GM21576 (cell line): ENCODE data around the gene CHDH.

ENCODE experiments used
- ATAC-seq: cut with Tn5 transposase; IDR thresholded peaks from one replicate; pipeline ENCODE4 v1.9.1; 2021; ENCODE audit warnings: mild to moderate bottlenecking, moderate library complexity; ENCODE audit not compliant: unreplicated experiment

The CHDH gene

GRCh38 chr3:53792866-53793265, 53.4 kb downstream of the CHDH start:
- ATAC-seq, result no peak

GRCh38 chr3:53791317-53791716, 54.9 kb downstream of the CHDH start:
- ATAC-seq, result no peak

DNA sequence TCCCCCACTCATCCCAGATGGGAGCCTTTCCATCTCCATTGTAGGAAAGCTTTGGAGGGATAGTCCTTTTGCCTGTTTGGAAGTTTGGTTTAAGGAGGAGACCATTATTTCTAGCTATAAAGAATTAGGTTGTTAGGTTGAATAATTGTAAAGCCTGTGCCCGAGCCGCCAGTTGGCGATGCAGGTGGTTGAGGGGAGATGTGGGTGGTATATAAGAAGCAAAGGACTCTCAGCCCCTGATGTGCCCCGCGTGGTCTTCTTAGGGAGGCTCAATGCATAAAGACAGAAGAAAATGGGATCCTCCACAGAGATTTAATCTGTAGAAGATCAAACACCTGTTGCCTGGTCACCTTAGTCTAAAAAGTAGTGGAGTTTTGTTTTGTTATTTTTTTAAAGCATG, 55.7 kb downstream of the CHDH start:
- ATAC-seq, result no peak

DNA sequence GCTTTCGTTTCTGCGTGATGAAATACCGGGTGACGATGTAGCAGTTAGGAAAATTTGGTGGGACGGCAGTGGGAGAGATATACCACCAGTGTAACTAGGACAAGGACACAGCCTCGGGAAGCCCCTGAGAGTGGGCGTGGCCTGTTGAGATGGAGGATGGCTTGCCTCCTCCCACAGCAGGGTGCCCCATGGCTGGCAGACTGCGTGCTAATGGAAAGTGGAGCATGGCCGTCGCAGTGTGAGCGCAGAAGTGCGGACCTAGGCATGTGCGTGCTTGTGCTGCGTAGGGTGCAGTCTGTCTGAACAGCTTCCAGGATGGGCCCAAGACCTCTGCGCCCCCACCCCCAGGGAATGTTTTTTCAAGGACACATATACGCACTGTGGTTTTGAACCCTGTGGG, 56.8 kb downstream of the CHDH start:
- ATAC-seq, result no peak

DNA sequence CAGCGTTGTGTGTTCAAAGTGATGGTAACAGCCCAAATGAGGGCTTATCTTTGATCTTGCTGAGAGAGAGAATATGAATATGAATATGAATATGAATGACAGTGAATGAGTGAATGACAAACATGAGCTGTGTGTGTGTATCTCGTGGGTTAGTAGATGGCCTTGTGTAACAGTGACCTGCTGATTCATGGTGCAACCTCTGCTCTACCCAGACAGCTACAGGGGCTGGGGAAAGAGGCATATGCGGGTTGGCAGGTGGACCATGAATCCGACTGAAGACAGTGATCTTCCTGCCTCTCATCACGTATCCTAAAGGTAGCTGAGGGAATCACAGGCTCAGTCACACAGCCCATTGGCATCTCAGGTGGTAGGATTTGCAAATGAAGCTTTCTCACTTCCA, 58.2 kb downstream of the CHDH start:
- no peak for ATAC-seq

DNA sequence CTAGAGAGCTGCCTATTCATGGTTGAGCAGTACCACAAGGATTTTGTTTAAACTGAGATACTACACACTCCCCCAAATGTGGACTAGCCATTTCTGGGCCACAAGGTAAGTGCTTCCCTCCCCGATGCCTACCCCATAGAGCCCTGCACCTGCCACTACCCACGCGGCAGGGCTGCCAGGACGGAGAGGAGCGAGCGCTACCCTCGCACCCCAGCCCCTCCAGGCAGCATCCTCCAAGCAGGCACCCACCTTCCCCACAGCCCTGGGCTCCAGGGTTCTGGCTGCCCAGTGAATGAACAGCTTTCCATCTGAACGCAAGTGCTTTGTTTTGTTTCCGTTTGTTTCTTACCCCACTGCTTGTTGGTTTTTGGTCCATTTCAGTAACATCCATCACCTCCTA, 59.2 kb downstream of the CHDH start:
- no peak for ATAC-seq

DNA sequence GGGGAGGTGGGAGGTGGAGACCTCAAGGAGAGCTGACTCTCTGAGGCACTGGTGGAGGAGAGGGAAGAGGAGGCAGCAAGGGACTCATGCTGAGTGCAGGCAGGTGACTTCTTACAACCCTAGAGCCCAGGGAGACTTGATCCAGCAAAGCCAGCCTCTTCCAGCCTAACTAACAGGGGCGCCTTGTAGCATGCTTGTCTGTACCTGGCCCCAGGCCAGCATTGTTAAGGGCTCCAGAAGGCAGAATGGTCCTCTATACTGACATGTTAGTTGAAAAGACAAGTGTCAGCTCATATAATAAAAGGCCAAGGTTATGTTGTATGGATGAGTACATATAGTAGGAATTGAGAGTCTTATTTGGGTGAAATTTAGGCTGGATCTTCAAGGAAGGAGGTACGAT, 65.4 kb downstream of the CHDH start:
- ATAC-seq, result no peak

GRCh38 chr3:53780171-53780570, 66.0 kb downstream of the CHDH start:
- ATAC-seq, result no peak

GRCh38 chr3:53778153-53778552, 68.1 kb downstream of the CHDH start:
- no peak for ATAC-seq

DNA sequence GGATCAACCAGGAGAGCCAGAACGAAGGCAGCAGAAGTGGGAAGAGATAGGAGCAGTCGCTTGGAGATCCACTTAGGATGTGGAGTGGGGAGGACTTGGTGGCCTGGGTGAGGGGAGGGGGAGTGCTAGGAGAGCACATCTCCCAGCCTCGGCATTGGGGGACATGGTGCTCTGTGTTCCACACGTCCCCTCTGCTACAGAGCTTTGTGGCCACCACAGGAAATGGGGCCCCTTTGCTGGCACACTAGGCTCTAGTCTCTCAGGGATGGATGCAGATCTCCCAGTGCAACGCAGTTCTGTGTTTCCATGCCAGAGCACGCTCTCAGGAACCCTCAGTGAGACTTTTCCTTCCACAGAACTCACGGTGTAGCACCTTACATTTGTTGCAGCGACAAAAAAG, 68.8 kb downstream of the CHDH start:
- no peak for ATAC-seq

- no peak for ATAC-seq
Observed at GRCh38 chr3:53776494-53777101, 69.6 kb downstream of the CHDH start.

DNA sequence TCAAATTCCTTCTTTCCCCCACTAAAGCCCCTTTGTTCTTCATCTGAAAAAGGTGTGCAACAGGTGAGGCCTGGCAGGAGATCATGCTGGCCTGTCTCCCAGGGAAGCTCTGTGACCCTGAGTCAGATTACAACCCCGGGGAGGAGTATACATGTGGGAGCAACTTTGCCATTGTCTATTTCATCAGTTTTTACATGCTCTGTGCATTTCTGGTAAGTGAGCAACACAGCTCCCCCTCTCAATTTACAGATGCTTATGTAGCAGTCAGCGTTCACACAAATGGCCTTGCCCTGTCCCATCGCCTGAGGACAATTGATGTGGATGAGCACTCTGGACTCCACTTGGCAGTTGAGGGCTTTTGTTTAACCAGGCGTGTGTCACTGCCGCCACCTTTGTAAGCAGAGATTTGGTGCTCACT, 70.4 kb downstream of the CHDH start:
- no peak for ATAC-seq

DNA sequence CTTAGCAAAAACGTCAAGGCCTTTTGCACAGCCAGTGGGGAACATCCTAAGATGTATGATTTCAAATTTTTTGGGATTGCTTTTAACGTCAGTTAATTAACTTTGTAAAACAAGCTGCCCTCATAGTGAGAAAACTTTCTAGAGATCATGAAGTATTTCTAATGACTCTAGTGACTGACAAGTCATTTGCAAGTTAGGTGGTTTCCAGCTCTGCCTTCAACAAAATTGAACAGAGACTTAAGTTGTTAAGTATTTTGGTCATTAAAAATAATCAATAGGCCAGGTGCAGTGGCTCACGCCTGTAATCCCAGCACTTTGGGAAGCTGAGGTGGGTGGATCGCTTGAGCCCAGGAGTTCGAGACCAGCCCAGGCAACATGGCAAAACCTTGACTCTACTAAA, 71.2 kb downstream of the CHDH start:
- ATAC-seq, result no peak

- ATAC-seq, result no peak
Observed at GRCh38 chr3:53774414-53774813, 71.8 kb downstream of the CHDH start.

- peak; percentile 87 for ATAC-seq
Observed at GRCh38 chr3:53773611-53774368, 72.4 kb downstream of the CHDH start.

GRCh38 chr3:53773021-53773436, 73.2 kb downstream of the CHDH start:
- ATAC-seq, result no peak

DNA sequence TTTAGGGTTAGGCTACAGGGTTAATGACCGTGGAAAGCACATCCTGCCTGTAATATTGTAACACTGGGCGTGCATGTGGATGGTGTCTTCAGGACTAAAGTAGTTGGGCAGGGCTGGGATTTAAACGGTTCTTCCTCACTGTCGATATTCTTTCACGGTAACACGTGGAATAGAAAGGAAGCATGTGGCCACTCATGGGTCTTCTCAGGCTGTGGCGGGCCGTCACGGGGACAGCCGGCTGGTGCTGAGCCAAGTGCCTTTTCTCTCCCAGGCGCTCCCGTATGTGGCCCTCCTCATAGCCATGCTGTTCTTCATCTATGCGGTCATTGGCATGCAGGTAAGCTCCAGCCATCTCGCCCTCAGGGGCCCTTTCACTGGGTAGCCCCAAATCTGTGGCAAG, 73.7 kb downstream of the CHDH start:
- no peak for ATAC-seq

DNA sequence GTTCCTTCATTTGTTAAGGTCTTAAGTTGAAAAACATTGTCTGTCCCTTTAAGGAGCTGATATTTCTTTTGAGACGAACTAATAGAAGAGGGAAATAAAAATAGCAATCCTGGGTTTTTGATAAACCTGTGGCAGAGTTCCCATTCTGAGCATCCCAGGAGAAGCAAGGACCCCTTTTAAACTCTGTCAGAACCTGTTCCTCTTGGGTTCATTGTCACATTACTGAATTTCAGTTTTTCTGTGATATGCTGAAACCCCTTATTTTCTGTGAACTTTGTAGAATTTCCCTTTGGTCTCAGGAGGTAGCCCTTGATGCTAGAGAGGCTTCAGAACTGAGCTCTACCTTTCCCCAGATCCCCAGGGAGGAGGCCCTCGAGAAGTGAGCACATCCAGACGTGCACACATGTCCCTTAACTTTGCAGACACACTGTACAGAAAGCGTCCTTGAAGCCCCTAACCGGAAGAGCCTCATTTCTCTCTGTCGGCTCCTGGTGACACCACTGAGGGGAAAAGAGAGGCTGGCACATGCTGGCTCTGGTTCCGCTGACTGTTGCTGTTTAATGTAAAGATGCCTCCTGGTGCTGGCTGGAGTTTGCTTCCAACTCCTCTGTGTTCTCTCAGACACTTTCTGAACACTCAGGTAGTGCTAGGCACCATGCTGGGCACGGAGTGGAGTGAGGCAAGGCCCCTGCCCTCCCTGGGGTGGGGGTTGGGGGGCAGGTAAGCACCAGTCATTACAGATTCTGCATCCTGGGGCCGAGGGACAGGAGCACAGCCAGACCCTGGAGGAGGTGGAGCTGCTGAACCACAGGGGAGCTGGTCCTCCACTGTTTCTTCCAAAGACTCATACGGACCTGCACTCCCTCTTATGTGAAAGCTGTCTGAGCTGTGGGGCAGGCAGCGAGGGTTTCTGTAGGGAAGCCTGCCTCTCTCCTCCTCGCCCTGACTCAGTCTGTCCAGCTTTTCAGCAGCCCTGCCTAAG, 77.5 kb downstream of the CHDH start:
- no peak for ATAC-seq

DNA sequence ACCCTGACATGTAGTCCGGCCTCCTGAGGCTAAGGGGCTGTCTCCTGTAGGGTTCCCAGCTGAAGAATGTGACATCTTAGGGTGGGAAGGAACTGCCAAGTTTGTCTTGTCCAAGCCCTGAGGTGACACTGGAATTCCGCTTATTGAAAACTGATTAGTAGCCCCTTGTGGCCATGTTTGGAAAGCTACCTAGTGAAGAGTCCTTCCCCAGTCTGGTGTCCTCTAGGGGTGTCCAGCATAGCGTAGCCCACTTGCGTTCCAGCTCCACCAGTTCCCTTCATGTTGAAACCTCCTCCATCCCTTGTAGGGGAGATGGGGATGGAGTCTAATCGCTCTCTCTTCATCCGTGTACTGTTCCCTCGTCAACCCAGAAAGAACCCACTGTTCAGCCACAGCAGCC, 79.5 kb downstream of the CHDH start:
- no peak for ATAC-seq

DNA sequence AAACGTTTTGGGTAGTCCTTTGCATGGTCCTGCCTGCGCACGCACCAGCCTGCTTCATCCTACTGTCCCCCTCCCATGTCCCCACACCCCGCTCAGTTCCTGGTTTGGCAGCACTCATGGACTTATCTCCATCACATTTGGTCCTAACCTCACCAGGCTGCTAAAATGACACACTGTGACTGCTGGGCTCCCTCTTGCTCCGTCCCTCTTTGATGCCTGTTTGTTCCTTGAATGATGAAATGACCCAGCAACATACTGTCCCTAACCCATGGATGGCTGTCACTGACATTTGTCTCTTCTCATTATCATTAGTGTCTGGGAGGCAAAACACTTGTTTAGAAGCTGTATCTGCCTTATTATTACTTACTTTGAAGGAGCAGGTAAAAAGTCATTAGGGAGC, 80.5 kb downstream of the CHDH start:
- no peak for ATAC-seq

- no peak for ATAC-seq
Observed at GRCh38 chr3:53764026-53764775, 82.0 kb downstream of the CHDH start.
